AG08395 (cell line): Measurements from ENCODE around the gene ONECUT2.
"Not testable (repeated sequence)": the region's sequence is repeated elsewhere in the genome, so short reads cannot be mapped to it uniquely, and the experiment has no call there.

Experiments used
- DNase-seq: peaks from one replicate; pipeline ENCODE4 v3.0.0; 2012; ENCODE audit warnings: mixed read lengths, low spot score

The ONECUT2 gene

GRCh38 chr18:57434536-57435494 lies at the start of gene ONECUT2:
Gene ONECUT2 (plus strand): TSS chr18:57435374. CDS start chr18:57435717, 343 bp downstream.
- DNase-seq, result peak; percentile 98

- DNase-seq, result no peak
These were observed 45.9 kb upstream of the ONECUT2 start for GRCh38 chr18:57389271-57389670.

GRCh38 chr18:57390044-57390443 lies 45.1 kb upstream of the ONECUT2 start:
- no peak for DNase-seq

GRCh38 chr18:57394749-57395148 lies 40.4 kb upstream of the ONECUT2 start:
- DNase-seq, result not testable (repeated sequence)

- DNase-seq, result not testable (repeated sequence)
These were observed 38.3 kb upstream of the ONECUT2 start for GRCh38 chr18:57396831-57397230.

GRCh38 chr18:57397440-57398132 lies 37.6 kb upstream of the ONECUT2 start:
- no peak for DNase-seq

GRCh38 chr18:57404345-57404744 lies 30.8 kb upstream of the ONECUT2 start:
- no peak for DNase-seq

GRCh38 chr18:57409650-57410049 lies 25.5 kb upstream of the ONECUT2 start:
- DNase-seq, result no peak

GRCh38 chr18:57410749-57411148 lies 24.4 kb upstream of the ONECUT2 start:
- no peak for DNase-seq

GRCh38 chr18:57416542-57416941 lies 18.6 kb upstream of the ONECUT2 start:
- no peak for DNase-seq

GRCh38 chr18:57422313-57422872 lies 12.8 kb upstream of the ONECUT2 start:
- no peak for DNase-seq

- DNase-seq, result no peak
These were observed 11.4 kb upstream of the ONECUT2 start for GRCh38 chr18:57423821-57424220.

GRCh38 chr18:57425096-57425495 lies 10.1 kb upstream of the ONECUT2 start:
- no peak for DNase-seq

GRCh38 chr18:57426187-57426586 lies 9.0 kb upstream of the ONECUT2 start:
- no peak for DNase-seq

- DNase-seq, result no peak
These were observed 7.6 kb upstream of the ONECUT2 start for GRCh38 chr18:57427429-57428201.

- DNase-seq, result no peak
These were observed 6.7 kb upstream of the ONECUT2 start for GRCh38 chr18:57428221-57429150.

- no peak for DNase-seq
These were observed 5.8 kb upstream of the ONECUT2 start for GRCh38 chr18:57429167-57430078.

GRCh38 chr18:57430079-57431001 lies 4.8 kb upstream of the ONECUT2 start:
- no peak for DNase-seq

GRCh38 chr18:57431002-57431382 lies 4.2 kb upstream of the ONECUT2 start:
- DNase-seq, result no peak
